Thyroid gland (tissue), 4 donors: ENCODE results near the gene COIL. TPM values are rescaled to one million over a fixed set of nuclear protein-coding genes. Genes with fewer than 3 reads are reported as not detected.

ENCODE experiments used
- DNase-seq, 2 donors: peaks; one replicate each; pipeline ENCODE4 v3.0.0-alpha.2; 2019
- H3K27ac ChIP-seq, 3 donors: fragments of 200-600 bp; sonication (generic); 1 replicate in 2 of 3; 2 replicates in 1 of 3; pipeline ENCODE4 v1.5.1; 2016 to 2019; ENCODE audit warnings: mild to moderate bottlenecking in 1 of 3, moderate library complexity in 1 of 3
- H3K27me3 ChIP-seq: fragments of 200-600 bp; sonication (generic); one replicate; pipeline ENCODE4 v1.5.1; 2019
- H3K36me3 ChIP-seq, 2 donors: fragments of 200-600 bp; sonication (generic); one replicate each; pipeline ENCODE4 v1.5.1; 2016 to 2019
- H3K4me1 ChIP-seq, 2 donors: fragments of 200-600 bp; sonication (generic); one replicate each; pipeline ENCODE4 v1.5.1; 2017 to 2019
- H3K4me3 ChIP-seq, 3 donors: fragments of 200-600 bp; sonication (generic); replicated peaks in 1 of 3; 1 replicate in 2 of 3; 2 replicates in 1 of 3; pipeline ENCODE4 v1.5.1; 2016; ENCODE audit warnings: mild to moderate bottlenecking in 1 of 3
- H3K9me3 ChIP-seq: fragments of 200-600 bp; sonication (generic); one replicate; pipeline ENCODE4 v1.5.1; 2017
- POLR2A ChIP-seq, 2 donors: fragments of 450-650 bp; IDR thresholded peaks; one replicate each; pipeline ENCODE4 v1.6.1; 2017; ENCODE audit warnings: antibody characterized with exemption in 2 of 2, mild to moderate bottlenecking in 2 of 2, moderate library complexity in 1 of 2
- WGBS, 2 donors: methylation state at CpG; one replicate each; pipeline ENCODE4 v1.1.5; 2017; 5-methylcytosine and 5-hydroxymethylcytosine counted together
- intact Hi-C: fragments of 100-400 bp; cut with DNase I; formaldehyde crosslinking; loops from one replicate; pipeline ENCODE4 v1.15.1; 2023
- total RNA-seq, 4 donors: library from RNA; depleted of rRNA; stranded (reverse); fragments of >200 nt; gene quantifications; one replicate each; pipeline ENCODE4 v1.2.3, GENCODE V29; 2016
- TF ChIP-seq, protein P1 (sequence below), 6 experiments: fragments of 200-600 bp in 3 of 6; fragments of 450-650 bp in 3 of 6; sonication (generic) in 3 of 6; IDR thresholded peaks; one replicate each; pipeline ENCODE4 v1.5.1; 2016 to 2019; ENCODE audit warnings: antibody characterized with exemption in 6 of 6, mild to moderate bottlenecking in 2 of 6, inconsistent platforms in 1 of 6, moderate library complexity in 1 of 6

COIL gene
- total RNA-seq, 4 donors from 2014 or later = 13.2 to 18.3 (median 17.5) TPM

DNA sequence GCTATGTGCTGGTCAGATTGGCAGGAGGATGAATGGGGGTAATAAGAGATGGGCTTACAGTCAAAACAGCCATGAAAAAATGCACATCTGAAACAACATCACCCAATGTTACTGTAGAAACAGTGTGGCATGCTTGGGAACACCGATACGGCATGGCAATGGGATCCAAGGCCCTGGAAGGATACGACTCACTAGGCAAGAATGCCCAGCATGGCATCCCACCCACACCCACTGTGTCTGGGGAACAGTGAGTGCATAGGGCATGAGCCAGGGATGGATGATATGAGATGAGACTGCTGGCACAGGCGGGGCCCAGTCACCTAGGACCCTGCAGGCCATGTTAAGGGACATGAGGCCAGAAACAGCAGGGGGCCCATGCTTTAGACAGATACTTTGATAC is 58.5 kb downstream of the COIL start:
- intact Hi-C loops = no loop called here
- no peak overlapping the region for H3K27ac ChIP-seq
- no peaks in the 10 kb centered on the region for H3K4me1 ChIP-seq
- H3K36me3 ChIP-seq = peaks cover 43 to 67% of the 10 kb centered on the region in 2 donors
- H3K27me3 ChIP-seq = no peaks in the 10 kb centered on the region
- TF ChIP-seq, protein P1, sequence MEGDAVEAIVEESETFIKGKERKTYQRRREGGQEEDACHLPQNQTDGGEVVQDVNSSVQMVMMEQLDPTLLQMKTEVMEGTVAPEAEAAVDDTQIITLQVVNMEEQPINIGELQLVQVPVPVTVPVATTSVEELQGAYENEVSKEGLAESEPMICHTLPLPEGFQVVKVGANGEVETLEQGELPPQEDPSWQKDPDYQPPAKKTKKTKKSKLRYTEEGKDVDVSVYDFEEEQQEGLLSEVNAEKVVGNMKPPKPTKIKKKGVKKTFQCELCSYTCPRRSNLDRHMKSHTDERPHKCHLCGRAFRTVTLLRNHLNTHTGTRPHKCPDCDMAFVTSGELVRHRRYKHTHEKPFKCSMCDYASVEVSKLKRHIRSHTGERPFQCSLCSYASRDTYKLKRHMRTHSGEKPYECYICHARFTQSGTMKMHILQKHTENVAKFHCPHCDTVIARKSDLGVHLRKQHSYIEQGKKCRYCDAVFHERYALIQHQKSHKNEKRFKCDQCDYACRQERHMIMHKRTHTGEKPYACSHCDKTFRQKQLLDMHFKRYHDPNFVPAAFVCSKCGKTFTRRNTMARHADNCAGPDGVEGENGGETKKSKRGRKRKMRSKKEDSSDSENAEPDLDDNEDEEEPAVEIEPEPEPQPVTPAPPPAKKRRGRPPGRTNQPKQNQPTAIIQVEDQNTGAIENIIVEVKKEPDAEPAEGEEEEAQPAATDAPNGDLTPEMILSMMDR (IDR thresholded peaks at IDR 0.05) = no peak
- no peak for TF ChIP-seq POLR2A (IDR thresholded peaks at IDR 0.05)
- 90 to 93% methylated on average over 4 of the region's 4 CpGs for WGBS, 2 donors
- no peak overlapping the region for H3K4me3 ChIP-seq
- DNase-seq = no peak
- no peaks in the 10 kb centered on the region for H3K9me3 ChIP-seq

DNA sequence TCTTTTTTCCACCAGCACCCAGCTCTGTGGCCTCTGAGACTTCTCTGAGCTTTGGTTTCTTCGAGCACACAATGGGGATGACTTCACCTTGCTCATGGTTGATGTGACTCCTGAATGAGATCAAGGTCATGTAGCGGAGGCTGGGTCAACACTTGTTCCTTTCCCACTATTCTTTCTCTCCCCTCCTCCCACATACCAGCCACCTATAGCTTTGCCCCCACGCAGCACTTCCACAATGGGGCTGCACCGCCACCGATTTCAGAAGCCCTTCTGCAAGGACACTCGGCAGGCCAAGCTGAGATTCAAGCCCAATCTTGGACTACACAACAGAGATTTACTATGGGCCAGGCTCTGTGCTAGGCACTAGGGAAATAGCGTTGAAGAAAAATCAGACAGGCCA is 61.4 kb downstream of the COIL start:
- TF ChIP-seq, protein P1 (IDR thresholded peaks at IDR 0.05) = no peak
- no peak for TF ChIP-seq POLR2A (IDR thresholded peaks at IDR 0.05)
- intact Hi-C loops = no loop called here
- no peaks in the 10 kb centered on the region for H3K4me1 ChIP-seq
- no peak overlapping the region for H3K27ac ChIP-seq
- no peaks in the 10 kb centered on the region for H3K9me3 ChIP-seq
- H3K36me3 ChIP-seq = peaks cover 37 to 64% of the 10 kb centered on the region in 2 donors
- H3K27me3 ChIP-seq = no peaks in the 10 kb centered on the region
- no peak overlapping the region for H3K4me3 ChIP-seq
- WGBS, 2 donors = 93 to 97% methylated on average over 6 to 7 of the region's 7 CpGs
- no peak for DNase-seq

DNA sequence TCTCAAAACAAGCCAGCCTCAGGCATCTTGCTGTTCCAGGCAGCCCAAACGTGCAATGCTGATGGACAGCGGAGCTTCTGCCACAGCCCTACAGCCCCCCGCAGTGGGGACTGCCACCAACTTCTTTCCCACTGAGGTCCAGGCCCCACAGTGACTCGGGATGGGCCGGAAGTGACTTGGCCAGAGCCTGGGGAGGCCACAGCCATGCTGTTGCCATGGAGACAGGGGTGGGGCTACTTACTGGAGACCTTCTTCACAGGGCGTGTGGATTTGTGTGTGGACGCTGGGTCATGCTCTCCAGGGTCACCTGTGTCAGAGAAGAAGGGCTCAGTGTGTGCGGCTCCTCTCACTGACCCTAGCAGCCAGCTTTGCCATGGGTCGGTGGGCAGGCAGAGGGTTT is 62.0 kb downstream of the COIL start:
- H3K27ac ChIP-seq = no peak overlapping the region
- H3K36me3 ChIP-seq = peaks cover 36 to 61% of the 10 kb centered on the region in 2 donors
- DNase-seq = no peak
- no peaks in the 10 kb centered on the region for H3K9me3 ChIP-seq
- no peaks in the 10 kb centered on the region for H3K27me3 ChIP-seq
- TF ChIP-seq, protein P1 (IDR thresholded peaks at IDR 0.05) = no peak
- TF ChIP-seq POLR2A (IDR thresholded peaks at IDR 0.05) = no peak
- intact Hi-C loops = no loop called here
- no peak overlapping the region for H3K4me3 ChIP-seq
- no peaks in the 10 kb centered on the region for H3K4me1 ChIP-seq
- WGBS, 2 donors = 82 to 86% methylated on average over 7 to 8 of the region's 9 CpGs

DNA sequence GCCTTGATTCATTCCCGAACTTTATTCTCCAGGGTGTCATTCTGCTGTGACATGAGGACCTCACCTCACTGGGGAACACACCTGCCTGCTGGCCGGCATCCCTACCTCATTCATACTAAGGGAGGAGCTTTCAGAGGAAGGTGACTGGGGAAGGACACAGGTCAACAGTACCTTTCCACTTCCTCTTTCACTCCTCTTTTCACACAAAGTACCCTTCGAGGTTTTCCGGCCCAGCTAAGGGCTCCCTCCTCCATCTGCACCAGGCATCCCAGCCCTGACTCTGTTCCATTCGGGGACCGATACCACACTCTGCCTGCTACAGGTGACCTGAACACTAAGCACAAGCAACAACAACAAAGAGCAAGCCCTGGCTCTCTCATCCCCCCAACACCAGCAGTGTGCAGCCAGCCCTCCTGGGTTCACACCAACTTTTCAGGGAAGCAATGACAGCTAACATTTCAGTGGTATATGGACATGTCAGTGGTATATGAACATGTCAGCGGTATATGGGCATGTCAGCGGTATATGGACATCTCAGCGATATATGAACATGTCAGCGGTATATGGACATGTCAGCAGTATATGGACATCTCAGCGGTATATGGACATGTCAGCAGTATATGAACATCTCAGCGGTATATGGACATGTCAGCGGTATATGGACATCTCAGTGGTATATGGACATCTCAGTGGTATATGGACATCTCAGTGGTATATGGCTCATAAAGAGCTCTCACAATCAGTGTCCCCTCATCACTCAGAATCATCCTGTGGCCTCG is 63.0 kb downstream of the COIL start:
- Histone ChIP-seq H3K4me1 (no peaks in the 10 kb centered on the region), H3K27ac (no peak overlapping the region), H3K4me3 (no peak overlapping the region), H3K9me3 (no peaks in the 10 kb centered on the region), H3K27me3 (no peaks in the 10 kb centered on the region), H3K36me3 (peaks cover 34 to 56% of the 10 kb centered on the region in 2 donors)
- intact Hi-C loops = no loop called here
- 93 to 97% methylated on average over 14 of the region's 14 CpGs for WGBS, 2 donors
- TF ChIP-seq, protein P1 (IDR thresholded peaks at IDR 0.05) = no peak
- TF ChIP-seq POLR2A (IDR thresholded peaks at IDR 0.05) = no peak
- no peak for DNase-seq

DNA sequence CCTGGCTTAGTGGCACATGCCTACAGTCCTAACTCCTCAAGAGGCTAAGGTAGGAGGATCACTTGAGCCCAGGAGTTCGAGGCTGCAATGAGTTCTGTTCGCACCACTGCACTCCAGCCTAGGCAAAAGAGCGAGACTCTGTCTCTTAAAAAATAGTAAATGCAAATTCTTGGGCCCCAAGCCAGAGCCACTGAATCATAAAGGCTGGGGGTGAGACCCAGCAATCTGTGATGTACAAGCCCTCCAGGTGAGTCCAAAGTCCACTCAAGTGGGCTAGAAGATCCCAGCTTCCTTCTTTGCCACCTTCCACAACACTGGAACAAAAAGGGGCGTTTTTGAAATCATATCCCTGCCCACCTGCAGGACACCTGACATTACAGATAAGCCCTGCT is 63.9 kb downstream of the COIL start:
- WGBS, 2 donors = 78 to 91% methylated on average over 4 of the region's 4 CpGs
- no peaks in the 10 kb centered on the region for H3K4me1 ChIP-seq
- no peak for DNase-seq
- peaks cover 29 to 54% of the 10 kb centered on the region in 2 donors for H3K36me3 ChIP-seq
- TF ChIP-seq, protein P1 (IDR thresholded peaks at IDR 0.05) = no peak
- H3K27ac ChIP-seq = no peak overlapping the region
- H3K9me3 ChIP-seq = no peaks in the 10 kb centered on the region
- intact Hi-C loops = no loop called here
- H3K27me3 ChIP-seq = no peaks in the 10 kb centered on the region
- H3K4me3 ChIP-seq = no peak overlapping the region
